OCI-LY7 (cell line): Measurements from ENCODE around the gene DPF3. TPM values are rescaled to one million over a fixed set of nuclear protein-coding genes. Genes with fewer than 3 reads are reported as not detected.

Experiments used
- BruUV-seq: library from RNA; stranded (reverse); fragments of 400-500 nt; replicated peaks from 2 replicates; lab custom pipeline; 2021; lab: Mats Ljungman, UMichigan
- CTCF ChIA-PET: fragments of 300-600 bp; sonication (Branson Sonifier 250); formaldehyde crosslinking; loops from one replicate; lab custom pipeline; 2022; ENCODE audit warnings: antibody characterized with exemption; ENCODE audit not compliant: unreplicated experiment; lab: Charles Lee
- POLR2A ChIA-PET: fragments of 300-600 bp; sonication (Branson Sonifier 250); formaldehyde crosslinking; loops from one replicate; lab custom pipeline; 2022; ENCODE audit warnings: antibody characterized with exemption; lab: Charles Lee
- DNase-seq: peaks from one replicate; pipeline ENCODE4 v3.0.0-alpha.2; 2015; ENCODE audit warnings: low spot score
- H2AFZ ChIP-seq: fragments of 200-600 bp; sonication (generic), shearing (Covaris generic); 2 replicates; pipeline ENCODE4 v1.6.1; 2014; ENCODE audit warnings: mild to moderate bottlenecking, antibody characterized with exemption, low read length, moderate library complexity
- H3K27ac ChIP-seq: fragments of 200-600 bp; sonication (generic); 2 replicates; pipeline ENCODE4 v1.5.1; 2014; ENCODE audit warnings: mixed run types, low read depth, mild to moderate bottlenecking, moderate library complexity, low read length, inconsistent platforms; ENCODE audit not compliant: poor library complexity, severe bottlenecking
- H3K36me3 ChIP-seq: fragments of 200-600 bp; sonication (generic); 2 replicates; pipeline ENCODE4 v1.6.1; 2014; ENCODE audit warnings: mild to moderate bottlenecking, antibody characterized with exemption, low read length, moderate library complexity, mixed read lengths; ENCODE audit not compliant: insufficient read depth
- H3K4me1 ChIP-seq: fragments of 200-600 bp; sonication (generic); 2 replicates; pipeline ENCODE4 v1.5.1; 2014; ENCODE audit warnings: mild to moderate bottlenecking, low read length; ENCODE audit not compliant: insufficient read depth, poor library complexity, severe bottlenecking
- H3K4me2 ChIP-seq: fragments of 200-600 bp; sonication (generic); 2 replicates; pipeline ENCODE4 v1.6.1; 2014; ENCODE audit warnings: mild to moderate bottlenecking, low read length
- H3K4me3 ChIP-seq: fragments of 200-600 bp; sonication (generic); 2 replicates; pipeline ENCODE4 v1.5.1; 2014; ENCODE audit warnings: mild to moderate bottlenecking, low read depth, low read length; ENCODE audit not compliant: poor library complexity, severe bottlenecking
- H3K79me2 ChIP-seq: fragments of 200-600 bp; sonication (generic); 2 replicates; pipeline ENCODE4 v1.6.1; 2016; ENCODE audit warnings: low read depth, mild to moderate bottlenecking, low read length, moderate library complexity, mixed read lengths; ENCODE audit not compliant: insufficient read depth
- H3K9me2 ChIP-seq: fragments of 200-600 bp; sonication (generic); 2 replicates; pipeline ENCODE4 v1.6.1; 2016; ENCODE audit warnings: mild to moderate bottlenecking, low read length, mixed read lengths; ENCODE audit not compliant: insufficient read depth
- H3K9me3 ChIP-seq: fragments of 200-600 bp; sonication (generic); 2 replicates; pipeline ENCODE4 v1.6.1; 2014; ENCODE audit warnings: mild to moderate bottlenecking, mixed run types, low read length, mixed read lengths
- H4K20me1 ChIP-seq: fragments of 200-600 bp; sonication (generic); 2 replicates; pipeline ENCODE4 v1.6.1; 2014; ENCODE audit warnings: mild to moderate bottlenecking, antibody characterized with exemption, low read length, moderate library complexity, mixed read lengths; ENCODE audit not compliant: insufficient read depth
- EZH2phosphoT487 ChIP-seq: fragments of 200-600 bp; sonication (generic); IDR thresholded peaks from 2 replicates; pipeline ENCODE4 v1.6.1; 2018; ENCODE audit warnings: low read depth, borderline replicate concordance, mild to moderate bottlenecking, mixed run types, antibody characterized with exemption, low read length, moderate library complexity, mixed read lengths
- intact Hi-C: fragments of 100-400 bp; cut with micrococcal nuclease; formaldehyde crosslinking; loops from one replicate; pipeline ENCODE4 v1.10.0; 2022; ENCODE audit not compliant: unreplicated experiment
- total RNA-seq, 2 experiments: library from RNA; depleted of rRNA in 1 of 2; stranded (reverse); fragments of >200 nt in 1 of 2; shearing (Covaris generic) in 1 of 2; gene quantifications; 2 replicates each; pipeline ENCODE4 v1.2.3, GENCODE V29; 2014 to 2022
- TF ChIP-seq, protein P1 (sequence below): fragments of 200-600 bp; sonication (generic); conservative IDR thresholded peaks from 2 replicates; pipeline ENCODE4 v1.5.1; 2014; ENCODE audit warnings: mild to moderate bottlenecking, antibody characterized with exemption, low read length, moderate library complexity, mixed read lengths

The DPF3 gene
- total RNA-seq, 2 experiments from 2014 or later = 0.42 TPM; not detected in 1

DNA sequence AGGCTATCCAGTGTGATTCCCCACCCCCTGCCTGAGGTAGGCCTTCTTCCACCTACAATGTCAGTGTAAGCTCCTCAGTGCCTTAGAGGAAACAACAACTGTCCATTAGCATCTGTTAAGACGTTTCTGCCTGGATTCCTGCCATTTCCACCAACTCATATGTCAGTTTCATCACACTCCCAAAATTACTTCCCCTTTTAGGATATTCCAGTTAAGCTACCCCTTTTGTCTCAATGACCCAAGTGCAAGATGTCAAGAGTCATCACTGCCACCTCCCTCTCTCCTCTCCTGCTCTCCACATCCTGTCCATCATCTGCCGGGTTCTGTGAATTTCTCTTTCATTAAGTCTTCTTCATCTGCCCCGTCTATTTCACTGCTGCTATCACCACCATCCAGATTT is 189.4 kb downstream of the DPF3 start:
- no peaks in the 10 kb centered on the region for H4K20me1 ChIP-seq
- no peak overlapping the region for H3K27ac ChIP-seq
- no TSS peak for BruUV-seq
- H2AFZ ChIP-seq = no peak overlapping the region
- no peaks in the 10 kb centered on the region for H3K79me2 ChIP-seq
- H3K36me3 ChIP-seq = no peaks in the 10 kb centered on the region
- no peaks in the 10 kb centered on the region for H3K9me2 ChIP-seq
- CTCF ChIA-PET = no interaction called here
- no peak overlapping the region for H3K4me2 ChIP-seq
- no peaks in the 10 kb centered on the region for H3K9me3 ChIP-seq
- intact Hi-C loops = no loop called here
- H3K4me3 ChIP-seq = no peak overlapping the region
- no peaks in the 10 kb centered on the region for H3K4me1 ChIP-seq
- TF ChIP-seq, protein P1, sequence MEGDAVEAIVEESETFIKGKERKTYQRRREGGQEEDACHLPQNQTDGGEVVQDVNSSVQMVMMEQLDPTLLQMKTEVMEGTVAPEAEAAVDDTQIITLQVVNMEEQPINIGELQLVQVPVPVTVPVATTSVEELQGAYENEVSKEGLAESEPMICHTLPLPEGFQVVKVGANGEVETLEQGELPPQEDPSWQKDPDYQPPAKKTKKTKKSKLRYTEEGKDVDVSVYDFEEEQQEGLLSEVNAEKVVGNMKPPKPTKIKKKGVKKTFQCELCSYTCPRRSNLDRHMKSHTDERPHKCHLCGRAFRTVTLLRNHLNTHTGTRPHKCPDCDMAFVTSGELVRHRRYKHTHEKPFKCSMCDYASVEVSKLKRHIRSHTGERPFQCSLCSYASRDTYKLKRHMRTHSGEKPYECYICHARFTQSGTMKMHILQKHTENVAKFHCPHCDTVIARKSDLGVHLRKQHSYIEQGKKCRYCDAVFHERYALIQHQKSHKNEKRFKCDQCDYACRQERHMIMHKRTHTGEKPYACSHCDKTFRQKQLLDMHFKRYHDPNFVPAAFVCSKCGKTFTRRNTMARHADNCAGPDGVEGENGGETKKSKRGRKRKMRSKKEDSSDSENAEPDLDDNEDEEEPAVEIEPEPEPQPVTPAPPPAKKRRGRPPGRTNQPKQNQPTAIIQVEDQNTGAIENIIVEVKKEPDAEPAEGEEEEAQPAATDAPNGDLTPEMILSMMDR = no peak
- no peak for DNase-seq
- POLR2A ChIA-PET = interaction anchor here (0.6 to 1.0 kb wide), 3 partner anchors 10 to 123 kb away, joined by 3 read pairs; no protein-coding TSS in a partner anchor

DNA sequence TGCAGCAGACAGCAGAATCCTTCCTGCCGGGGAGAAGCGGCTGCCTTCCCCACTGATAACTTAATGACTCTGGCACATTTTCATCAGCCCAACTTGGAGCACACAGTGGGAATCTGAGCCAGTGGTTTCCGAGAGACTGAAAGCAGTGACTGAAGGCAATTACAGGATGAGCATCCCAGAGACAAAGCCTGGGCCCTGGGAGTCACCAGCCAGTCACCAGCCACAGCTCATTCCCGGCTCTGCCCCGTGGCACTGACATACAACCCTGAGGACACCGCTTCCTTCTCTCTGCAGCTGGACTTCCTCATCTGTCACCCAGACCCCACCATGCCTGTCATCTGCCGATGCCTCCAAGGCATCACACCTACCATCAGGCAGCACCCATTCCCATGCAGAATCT is 192.3 kb downstream of the DPF3 start:
- ChIA-PET POLR2A (no interaction called here), CTCF (no interaction called here)
- no peak overlapping the region for H3K4me2 ChIP-seq
- H4K20me1 ChIP-seq = no peaks in the 10 kb centered on the region
- DNase-seq = no peak
- no peaks in the 10 kb centered on the region for H3K79me2 ChIP-seq
- no peak for TF ChIP-seq EZH2phosphoT487
- TF ChIP-seq, protein P1 = no peak
- H3K36me3 ChIP-seq = no peaks in the 10 kb centered on the region
- no peaks in the 10 kb centered on the region for H3K9me3 ChIP-seq
- no peak overlapping the region for H3K27ac ChIP-seq
- no peaks in the 10 kb centered on the region for H3K9me2 ChIP-seq
- no TSS peak for BruUV-seq
- no peak overlapping the region for H2AFZ ChIP-seq
- H3K4me3 ChIP-seq = no peak overlapping the region
- H3K4me1 ChIP-seq = no peaks in the 10 kb centered on the region
- intact Hi-C loops = no loop called here

DNA sequence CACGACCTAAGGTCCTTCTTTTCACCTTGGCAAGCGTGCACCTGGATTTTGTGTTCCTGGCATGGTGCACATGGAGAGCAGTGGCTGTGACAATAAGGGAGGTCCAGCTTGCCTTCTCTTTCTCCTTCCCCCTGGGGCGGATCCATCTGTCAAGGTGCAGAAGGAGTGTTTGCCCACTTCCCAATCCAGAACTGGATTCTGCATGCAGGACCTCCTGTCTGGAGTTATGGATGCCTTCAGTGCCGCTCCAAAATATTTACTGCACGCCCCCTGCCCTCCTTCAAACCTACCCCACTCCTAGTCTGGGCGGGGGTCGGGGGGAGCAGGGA is 192.7 kb downstream of the DPF3 start:
- BruUV-seq = no TSS peak
- Histone ChIP-seq H3K79me2 (no peaks in the 10 kb centered on the region), H2AFZ (no peak overlapping the region), H3K27ac (no peak overlapping the region), H3K4me2 (no peak overlapping the region), H3K9me3 (no peaks in the 10 kb centered on the region), H3K4me3 (no peak overlapping the region), H3K36me3 (no peaks in the 10 kb centered on the region), H4K20me1 (no peaks in the 10 kb centered on the region), H3K9me2 (no peaks in the 10 kb centered on the region), H3K4me1 (no peaks in the 10 kb centered on the region)
- intact Hi-C loops = no loop called here
- TF ChIP-seq EZH2phosphoT487 = no peak
- TF ChIP-seq, protein P1 = no peak
- CTCF ChIA-PET = no interaction called here
- POLR2A ChIA-PET = no interaction called here
- no peak for DNase-seq
